NCI-H748 (cell line): ENCODE data around the gene DOCK11.
A peak's percentile ranks its signal among the peaks of the same experiment; 100 is the strongest.
"Not testable (repeated sequence)": the region's sequence is repeated elsewhere in the genome, so short reads cannot be mapped to it uniquely, and the experiment has no call there.

Experiments
- DNase-seq: peaks from one replicate; lab custom pipeline; 2025; ENCODE audit not compliant: unreplicated experiment; lab: John Stamatoyannopoulos, UW

Gene DOCK11

GRCh38 chrX:118495061-118495921 is at the start of gene DOCK11:
DOCK11 (plus strand) TSS chrX:118495815; CDS start chrX:118495972, 157 bp downstream.
- peak; percentile 91 for DNase-seq

GRCh38 chrX:118448273-118448783 is 47.3 kb upstream of the DOCK11 start:
- no peak for DNase-seq

GRCh38 chrX:118455013-118455412 is 40.6 kb upstream of the DOCK11 start:
- no peak for DNase-seq

GRCh38 chrX:118459494-118459893 is 36.1 kb upstream of the DOCK11 start:
- peak; percentile 53 for DNase-seq

GRCh38 chrX:118464501-118464900 is 31.1 kb upstream of the DOCK11 start:
- no peak for DNase-seq

- no peak for DNase-seq
Measured at GRCh38 chrX:118468122-118468521, 27.5 kb upstream of the DOCK11 start.

GRCh38 chrX:118470721-118471347 is 24.8 kb upstream of the DOCK11 start:
- not testable (repeated sequence) for DNase-seq

GRCh38 chrX:118474586-118474985 is 21.0 kb upstream of the DOCK11 start:
- no peak for DNase-seq

- no peak for DNase-seq
Measured at GRCh38 chrX:118475903-118476302, 19.7 kb upstream of the DOCK11 start.

- no peak for DNase-seq
Measured at GRCh38 chrX:118480172-118480571, 15.4 kb upstream of the DOCK11 start.

GRCh38 chrX:118482384-118482783 is 13.2 kb upstream of the DOCK11 start:
- not testable (repeated sequence) for DNase-seq

- no peak for DNase-seq
Measured at GRCh38 chrX:118484216-118484903, 11.3 kb upstream of the DOCK11 start.

- DNase-seq = not testable (repeated sequence)
Measured at GRCh38 chrX:118486693-118487092, 8.9 kb upstream of the DOCK11 start.

- no peak for DNase-seq
Measured at GRCh38 chrX:118493016-118493415, 2.6 kb upstream of the DOCK11 start.

- no peak for DNase-seq
Measured at GRCh38 chrX:118493653-118494297, 1.8 kb upstream of the DOCK11 start.

- DNase-seq = peak; percentile 85
Measured at GRCh38 chrX:118495958-118496762, 545 bp downstream of the DOCK11 start.

GRCh38 chrX:118496763-118497079 is 1.1 kb downstream of the DOCK11 start:
- no peak for DNase-seq

GRCh38 chrX:118497180-118497818 is 1.7 kb downstream of the DOCK11 start:
- peak; percentile 2 for DNase-seq

GRCh38 chrX:118498351-118498750 is 2.7 kb downstream of the DOCK11 start:
- no peak for DNase-seq

- DNase-seq = no peak
Measured at GRCh38 chrX:118498755-118499154, 3.1 kb downstream of the DOCK11 start.
